Smooth muscle cell (in vitro differentiated cells): ENCODE data around the gene HPSE2. TPM values are rescaled to one million over a fixed set of nuclear protein-coding genes. Genes with fewer than 3 reads are reported as not detected.

Source experiments
- DNase-seq: peaks from one replicate; lab custom pipeline; 2025; ENCODE audit not compliant: unreplicated experiment; lab: John Stamatoyannopoulos, UW
- H2AFZ ChIP-seq: fragments of 200-600 bp; sonication (generic); 2 replicates; pipeline ENCODE4 v1.6.0; 2016; ENCODE audit warnings: antibody characterized with exemption, low read depth, mild to moderate bottlenecking
- H3F3A ChIP-seq: fragments of 200-600 bp; sonication (generic); 2 replicates; pipeline ENCODE4 v1.6.0; 2017; ENCODE audit warnings: antibody characterized with exemption, low read depth
- H3K27ac ChIP-seq: fragments of 200-600 bp; sonication (generic); 2 replicates; pipeline ENCODE4 v1.5.1; 2016; ENCODE audit warnings: low read depth, mild to moderate bottlenecking
- H3K27me3 ChIP-seq: fragments of 200-600 bp; sonication (generic); 2 replicates; pipeline ENCODE4 v1.6.1; 2016; ENCODE audit warnings: low read depth, mild to moderate bottlenecking
- H3K36me3 ChIP-seq: fragments of 200-600 bp; sonication (generic); 2 replicates; pipeline ENCODE4 v1.5.1; 2016; ENCODE audit warnings: low read depth
- H3K4me1 ChIP-seq: fragments of 200-600 bp; sonication (generic); 2 replicates; pipeline ENCODE4 v1.5.1; 2016; ENCODE audit warnings: low read depth
- H3K4me2 ChIP-seq: fragments of 200-600 bp; sonication (generic); 2 replicates; pipeline ENCODE4 v1.6.0; 2016; ENCODE audit warnings: mild to moderate bottlenecking
- H3K4me3 ChIP-seq: fragments of 200-600 bp; sonication (generic); 2 replicates; pipeline ENCODE4 v1.5.1; 2016; ENCODE audit warnings: mild to moderate bottlenecking
- H3K79me2 ChIP-seq: fragments of 200-600 bp; sonication (generic); 2 replicates; pipeline ENCODE4 v1.6.0; 2016; ENCODE audit warnings: low read depth, mild to moderate bottlenecking
- H3K9ac ChIP-seq: fragments of 200-600 bp; sonication (generic); 2 replicates; pipeline ENCODE4 v1.6.0; 2016; ENCODE audit warnings: low read depth
- H3K9me3 ChIP-seq: fragments of 200-600 bp; sonication (generic); replicated peaks from 2 replicates; pipeline ENCODE4 v1.5.1; 2016; ENCODE audit warnings: low read depth
- H4K20me1 ChIP-seq: fragments of 200-600 bp; sonication (generic); 2 replicates; pipeline ENCODE4 v1.6.0; 2016; ENCODE audit warnings: low read depth
- CTCF ChIP-seq: fragments of 200-600 bp; sonication (generic); IDR thresholded peaks from 2 replicates; pipeline ENCODE4 v1.5.1; 2017; ENCODE audit warnings: borderline replicate concordance, mild to moderate bottlenecking, antibody characterized with exemption; ENCODE audit not compliant: insufficient read depth, poor library complexity, severe bottlenecking
- WGBS: methylation state at CpG from one replicate; pipeline ENCODE4 v1.1.7; 2016; ENCODE audit warnings: low lambda C conversion rate; 5-methylcytosine and 5-hydroxymethylcytosine counted together
- polyA plus RNA-seq: library from polyadenylated mRNA; unstranded; fragments of >200 nt; fragmentation: Nextera tagmentation; extraction: Ambion mirVana; gene quantifications from 2 replicates; pipeline ENCODE4 v1.2.1, GENCODE V29; 2016
- total RNA-seq: library from RNA; depleted of rRNA; stranded (reverse); fragments of >200 nt; gene quantifications from 2 replicates; pipeline ENCODE4 v1.2.3, GENCODE V29; 2014

The HPSE2 gene
- total and polyA plus RNA-seq, 2 experiments from 2014 or later = 0.13 TPM; not detected in 1

GRCh38 chr10:98469001-98469931 lies 766.4 kb downstream of the HPSE2 start:
- no peaks in the 10 kb centered on the region for H3K27me3 ChIP-seq
- no peaks in the 10 kb centered on the region for H3K9me3 ChIP-seq
- DNase-seq = no peak
- no peak overlapping the region for H3K9ac ChIP-seq
- no peaks in the 10 kb centered on the region for H4K20me1 ChIP-seq
- H3F3A ChIP-seq = no peaks in the 10 kb centered on the region
- no peak for TF ChIP-seq CTCF
- no peak overlapping the region for H3K27ac ChIP-seq
- WGBS = 81% methylated on average over 2 of the region's 2 CpGs
- no peak overlapping the region for H3K4me2 ChIP-seq
- H3K4me1 ChIP-seq = peaks cover 8% of the 10 kb centered on the region
- no peaks in the 10 kb centered on the region for H3K79me2 ChIP-seq
- no peaks in the 10 kb centered on the region for H3K36me3 ChIP-seq
- no peak overlapping the region for H2AFZ ChIP-seq
- no peak overlapping the region for H3K4me3 ChIP-seq

- H3K4me3 ChIP-seq = peak overlapping the region; percentile 57
- no peaks in the 10 kb centered on the region for H3K27me3 ChIP-seq
- no peak overlapping the region for H3K9ac ChIP-seq
- 18% methylated on average over 44 of the region's 44 CpGs for WGBS
- no peaks in the 10 kb centered on the region for H4K20me1 ChIP-seq
- no peak for DNase-seq
- H2AFZ ChIP-seq = peak overlapping the region; percentile 88
- H3F3A ChIP-seq = no peaks in the 10 kb centered on the region
- no peaks in the 10 kb centered on the region for H3K9me3 ChIP-seq
- H3K27ac ChIP-seq = no peak overlapping the region
- peaks cover 8% of the 10 kb centered on the region for H3K4me1 ChIP-seq
- H3K36me3 ChIP-seq = no peaks in the 10 kb centered on the region
- peak overlapping the region; percentile 92 for H3K4me2 ChIP-seq
- H3K79me2 ChIP-seq = no peaks in the 10 kb centered on the region
- peak; percentile 81 for TF ChIP-seq CTCF
Measured at GRCh38 chr10:98467506-98468318, 767.9 kb downstream of the HPSE2 start.

GRCh38 chr10:98466861-98467505 lies 768.7 kb downstream of the HPSE2 start:
- H2AFZ ChIP-seq = no peak overlapping the region
- H3F3A ChIP-seq = no peaks in the 10 kb centered on the region
- DNase-seq = no peak
- no peaks in the 10 kb centered on the region for H3K79me2 ChIP-seq
- peak overlapping the region; percentile 92 for H3K4me2 ChIP-seq
- H4K20me1 ChIP-seq = no peaks in the 10 kb centered on the region
- 37% methylated on average over 15 of the region's 15 CpGs for WGBS
- H3K9ac ChIP-seq = no peak overlapping the region
- H3K27ac ChIP-seq = no peak overlapping the region
- no peak for TF ChIP-seq CTCF
- no peaks in the 10 kb centered on the region for H3K36me3 ChIP-seq
- no peaks in the 10 kb centered on the region for H3K27me3 ChIP-seq
- peaks cover 6% of the 10 kb centered on the region for H3K4me1 ChIP-seq
- no peaks in the 10 kb centered on the region for H3K9me3 ChIP-seq
- no peak overlapping the region for H3K4me3 ChIP-seq
